ENCODE data around the gene USB1.

- no peak for TF ChIP-seq CTCF (conservative IDR thresholded peaks at IDR 0.05)
- no peak for TF ChIP-seq EZH2 (IDR thresholded peaks at IDR 0.05; ENCODE audit: low read depth)
These were observed 40.4 kb downstream of the USB1 start for GRCh38 chr16:58041628-58041955.
